ENCODE data around the gene ACACA.

The ACACA gene

GRCh38 chr17:37231887-37232286, 174.7 kb downstream of the ACACA start:
- FAIRE-seq (no peak), DNase-seq (ENCODE audit: insufficient read length, low spot score) (no peak)
- no peak for TF ChIP-seq POLR2A (IDR thresholded peaks at IDR 0.05; ENCODE audit: low read depth, low read length)

- no peak for FAIRE-seq
- no peak for TF ChIP-seq POLR2A (IDR thresholded peaks at IDR 0.05; ENCODE audit: low read depth, low read length)
- no peak for DNase-seq (ENCODE audit: insufficient read length, low spot score)
Measured at GRCh38 chr17:37230633-37231032, 176.0 kb downstream of the ACACA start.

- no peak for TF ChIP-seq POLR2A (IDR thresholded peaks at IDR 0.05; ENCODE audit: low read depth, low read length)
- DNase-seq (ENCODE audit: insufficient read length, low spot score) (no peak), FAIRE-seq (no peak)
Measured at GRCh38 chr17:37225465-37225864, 181.2 kb downstream of the ACACA start.

- no peak for DNase-seq (ENCODE audit: insufficient read length, low spot score)
- TF ChIP-seq POLR2A (IDR thresholded peaks at IDR 0.05; ENCODE audit: low read depth, low read length): no peak
Measured at GRCh38 chr17:37221865-37222264, 184.8 kb downstream of the ACACA start.

GRCh38 chr17:37220607-37220953, 186.1 kb downstream of the ACACA start:
- TF ChIP-seq POLR2A (IDR thresholded peaks at IDR 0.05; ENCODE audit: low read depth, low read length): no peak
- DNase-seq (ENCODE audit: insufficient read length, low spot score) (peak; percentile 6), FAIRE-seq (no peak)

More at GRCh38 chr17:37221865-37222264, 184.8 kb downstream of the ACACA start:
- no peak for FAIRE-seq

- no peak for DNase-seq (ENCODE audit: insufficient read length, low spot score)
- no peak for FAIRE-seq
- no peak for TF ChIP-seq POLR2A (IDR thresholded peaks at IDR 0.05; ENCODE audit: low read depth, low read length)
Measured at GRCh38 chr17:37219876-37220606, 186.6 kb downstream of the ACACA start.

GRCh38 chr17:37218849-37219248, 187.8 kb downstream of the ACACA start:
- no peak for TF ChIP-seq POLR2A (IDR thresholded peaks at IDR 0.05; ENCODE audit: low read depth, low read length)
- FAIRE-seq (no peak), DNase-seq (ENCODE audit: insufficient read length, low spot score) (no peak)

GRCh38 chr17:37214416-37214815, 192.2 kb downstream of the ACACA start:
- TF ChIP-seq POLR2A (IDR thresholded peaks at IDR 0.05; ENCODE audit: low read depth, low read length): no peak
- FAIRE-seq (no peak), DNase-seq (ENCODE audit: insufficient read length, low spot score) (no peak)

- no peak for DNase-seq (ENCODE audit: insufficient read length, low spot score)
- no peak for FAIRE-seq
- no peak for TF ChIP-seq POLR2A (IDR thresholded peaks at IDR 0.05; ENCODE audit: low read depth, low read length)
Measured at GRCh38 chr17:37213927-37214326, 192.7 kb downstream of the ACACA start.

- TF ChIP-seq POLR2A (IDR thresholded peaks at IDR 0.05; ENCODE audit: low read depth, low read length): no peak
- FAIRE-seq (no peak), DNase-seq (ENCODE audit: insufficient read length, low spot score) (no peak)
Measured at GRCh38 chr17:37212179-37212578, 194.5 kb downstream of the ACACA start.

GRCh38 chr17:37211136-37211535, 195.5 kb downstream of the ACACA start:
- DNase-seq (ENCODE audit: insufficient read length, low spot score): no peak
- no peak for TF ChIP-seq POLR2A (IDR thresholded peaks at IDR 0.05; ENCODE audit: low read depth, low read length)
- FAIRE-seq: no peak

GRCh38 chr17:37207103-37207502, 199.5 kb downstream of the ACACA start:
- no peak for DNase-seq (ENCODE audit: insufficient read length, low spot score)
- no peak for FAIRE-seq
- TF ChIP-seq POLR2A (IDR thresholded peaks at IDR 0.05; ENCODE audit: low read depth, low read length): no peak

- DNase-seq (ENCODE audit: insufficient read length, low spot score) (no peak), FAIRE-seq (no peak)
- TF ChIP-seq POLR2A (IDR thresholded peaks at IDR 0.05; ENCODE audit: low read depth, low read length): no peak
Measured at GRCh38 chr17:37206299-37206698, 200.3 kb downstream of the ACACA start.

- DNase-seq (ENCODE audit: insufficient read length, low spot score) (no peak), FAIRE-seq (no peak)
- no peak for TF ChIP-seq POLR2A (IDR thresholded peaks at IDR 0.05; ENCODE audit: low read depth, low read length)
Measured at GRCh38 chr17:37200497-37200896, 206.1 kb downstream of the ACACA start.

- TF ChIP-seq POLR2A (IDR thresholded peaks at IDR 0.05; ENCODE audit: low read depth, low read length): no peak
- FAIRE-seq (no peak), DNase-seq (ENCODE audit: insufficient read length, low spot score) (no peak)
Measured at GRCh38 chr17:37197336-37197735, 209.3 kb downstream of the ACACA start.

- DNase-seq (ENCODE audit: insufficient read length, low spot score) (no peak), FAIRE-seq (no peak)
- TF ChIP-seq POLR2A (IDR thresholded peaks at IDR 0.05; ENCODE audit: low read depth, low read length): no peak
Measured at GRCh38 chr17:37194208-37194607, 212.4 kb downstream of the ACACA start.
